SKM-1 treated with dmso at 0.1 percent for 144 hours (cell line): ENCODE results near the gene ZSCAN1.

Experiments used
- DNase-seq: peaks from one replicate; lab custom pipeline; 2025; ENCODE audit not compliant: unreplicated experiment; lab: John Stamatoyannopoulos, UW

The ZSCAN1 gene

GRCh38 chr19:58083021-58083420, 49.2 kb downstream of the ZSCAN1 start:
- DNase-seq = no peak

- no peak for DNase-seq
These were observed 50.9 kb downstream of the ZSCAN1 start for GRCh38 chr19:58084596-58085347.

- no peak for DNase-seq
These were observed 51.6 kb downstream of the ZSCAN1 start for GRCh38 chr19:58085348-58085875.

GRCh38 chr19:58086825-58087710, 53.2 kb downstream of the ZSCAN1 start:
- DNase-seq = no peak

GRCh38 chr19:58088521-58089052, 54.8 kb downstream of the ZSCAN1 start:
- no peak for DNase-seq

- DNase-seq = no peak
These were observed 56.0 kb downstream of the ZSCAN1 start for GRCh38 chr19:58089846-58090245.

- DNase-seq = no peak
These were observed 57.6 kb downstream of the ZSCAN1 start for GRCh38 chr19:58091251-58091995.

- DNase-seq = no peak
These were observed 59.2 kb downstream of the ZSCAN1 start for GRCh38 chr19:58093071-58093470.

GRCh38 chr19:58095328-58095727, 61.5 kb downstream of the ZSCAN1 start:
- no peak for DNase-seq

GRCh38 chr19:58096884-58097283, 63.1 kb downstream of the ZSCAN1 start:
- DNase-seq = no peak

GRCh38 chr19:58097349-58097748, 63.5 kb downstream of the ZSCAN1 start:
- DNase-seq = no peak

- DNase-seq = no peak
These were observed 64.2 kb downstream of the ZSCAN1 start, which contains the start of gene ZSCAN18 for GRCh38 chr19:58097781-58098681. Gene ZSCAN18, minus strand, starts transcription at chr19:58098231. Its CDS starts 7,964 bp downstream, at chr19:58090267.

GRCh38 chr19:58098682-58098998, 64.8 kb downstream of the ZSCAN1 start:
- no peak for DNase-seq
